Hepatocyte (in vitro differentiated cells): ENCODE measurements around the gene MROH2A.

Experiments used
- CTCF ChIP-seq: fragments of 200-600 bp; sonication (generic); IDR thresholded peaks from 2 replicates; pipeline ENCODE4 v1.5.1; 2016; ENCODE audit warnings: antibody characterized with exemption, mild to moderate bottlenecking; ENCODE audit not compliant: poor library complexity
- EZH2 ChIP-seq: fragments of 200-600 bp; sonication (generic); IDR thresholded peaks from 2 replicates; pipeline ENCODE4 v1.6.1; 2016; ENCODE audit warnings: antibody characterized with exemption, mild to moderate bottlenecking, borderline replicate concordance
- EZH2phosphoT487 ChIP-seq: fragments of 200-600 bp; sonication (generic); IDR thresholded peaks from one replicate; pipeline ENCODE4 v1.6.1; 2018; ENCODE audit warnings: antibody characterized with exemption, mild to moderate bottlenecking, low read depth, moderate library complexity; ENCODE audit not compliant: unreplicated experiment, severe bottlenecking

GRCh38 chr2:233800208-233800607, 22.1 kb downstream of the MROH2A start:
- TF ChIP-seq CTCF (no peak), EZH2 (no peak), EZH2phosphoT487 (no peak)
